Fibroblast of pulmonary artery (primary cell): ENCODE data around the gene MITF.
"Not testable (repeated sequence)": the region's sequence is repeated elsewhere in the genome, so short reads cannot be mapped to it uniquely, and the experiment has no call there.

Source experiments
- DNase-seq: peaks from one replicate; pipeline ENCODE4 v3.0.0-alpha.2; 2010; ENCODE audit warnings: low read depth
- H3K4me3 ChIP-seq: replicated peaks from 2 replicates; pipeline ENCODE4 v1.5.1; 2011; ENCODE audit warnings: low read depth, mild to moderate bottlenecking, control low read depth, low read length, moderate library complexity
- TF ChIP-seq, protein P1 (sequence below): IDR thresholded peaks from 2 replicates; pipeline ENCODE4 v1.5.1; 2011; ENCODE audit warnings: mild to moderate bottlenecking, control low read depth, low read length, inconsistent platforms; ENCODE audit errors: missing control alignments

MITF gene

DNA sequence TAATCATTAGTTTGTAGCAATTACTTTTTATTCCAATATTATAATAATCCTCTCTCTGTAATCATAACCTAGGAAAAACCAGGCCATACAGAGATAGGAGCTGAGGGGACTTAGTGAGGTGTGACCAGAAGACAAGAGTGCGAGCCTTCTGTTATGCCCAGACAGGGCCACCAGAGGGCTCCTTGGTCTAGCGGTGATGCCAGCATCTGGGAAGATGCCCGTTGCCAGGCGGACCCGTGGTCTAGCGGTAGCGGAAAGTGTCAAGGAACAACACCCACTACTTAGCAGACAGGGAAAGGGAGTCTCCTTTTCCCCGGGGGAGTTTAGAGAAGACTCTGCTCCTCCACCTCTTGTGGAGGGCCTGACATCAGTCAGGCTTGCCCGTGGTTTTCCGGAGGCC is 180.7 kb downstream of the MITF start:
- peak; percentile 2 for DNase-seq
- TF ChIP-seq, protein P1, sequence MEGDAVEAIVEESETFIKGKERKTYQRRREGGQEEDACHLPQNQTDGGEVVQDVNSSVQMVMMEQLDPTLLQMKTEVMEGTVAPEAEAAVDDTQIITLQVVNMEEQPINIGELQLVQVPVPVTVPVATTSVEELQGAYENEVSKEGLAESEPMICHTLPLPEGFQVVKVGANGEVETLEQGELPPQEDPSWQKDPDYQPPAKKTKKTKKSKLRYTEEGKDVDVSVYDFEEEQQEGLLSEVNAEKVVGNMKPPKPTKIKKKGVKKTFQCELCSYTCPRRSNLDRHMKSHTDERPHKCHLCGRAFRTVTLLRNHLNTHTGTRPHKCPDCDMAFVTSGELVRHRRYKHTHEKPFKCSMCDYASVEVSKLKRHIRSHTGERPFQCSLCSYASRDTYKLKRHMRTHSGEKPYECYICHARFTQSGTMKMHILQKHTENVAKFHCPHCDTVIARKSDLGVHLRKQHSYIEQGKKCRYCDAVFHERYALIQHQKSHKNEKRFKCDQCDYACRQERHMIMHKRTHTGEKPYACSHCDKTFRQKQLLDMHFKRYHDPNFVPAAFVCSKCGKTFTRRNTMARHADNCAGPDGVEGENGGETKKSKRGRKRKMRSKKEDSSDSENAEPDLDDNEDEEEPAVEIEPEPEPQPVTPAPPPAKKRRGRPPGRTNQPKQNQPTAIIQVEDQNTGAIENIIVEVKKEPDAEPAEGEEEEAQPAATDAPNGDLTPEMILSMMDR, result peak; percentile 42
- H3K4me3 ChIP-seq, result not testable (repeated sequence)

DNA sequence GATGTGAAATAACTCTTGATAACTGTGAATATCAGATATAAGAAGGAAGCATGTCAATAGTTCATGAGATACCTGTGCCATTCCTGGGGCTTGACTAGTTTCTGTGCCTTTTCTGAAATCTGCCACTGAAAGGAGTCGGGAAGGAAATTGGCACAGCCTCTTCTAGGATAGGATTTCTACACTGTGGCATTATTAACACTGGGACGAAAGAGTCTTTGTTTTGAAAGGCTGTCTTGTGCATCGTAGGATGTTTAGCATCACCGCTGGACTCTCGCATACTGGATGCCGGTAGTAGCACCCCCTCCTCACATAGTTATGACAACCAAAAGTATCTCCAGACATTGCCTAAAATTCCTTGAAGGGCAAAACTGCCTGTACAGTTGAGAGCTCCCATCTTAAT is 182.4 kb downstream of the MITF start:
- no peak overlapping the region for H3K4me3 ChIP-seq
- TF ChIP-seq, protein P1, result no peak
- DNase-seq, result no peak

DNA sequence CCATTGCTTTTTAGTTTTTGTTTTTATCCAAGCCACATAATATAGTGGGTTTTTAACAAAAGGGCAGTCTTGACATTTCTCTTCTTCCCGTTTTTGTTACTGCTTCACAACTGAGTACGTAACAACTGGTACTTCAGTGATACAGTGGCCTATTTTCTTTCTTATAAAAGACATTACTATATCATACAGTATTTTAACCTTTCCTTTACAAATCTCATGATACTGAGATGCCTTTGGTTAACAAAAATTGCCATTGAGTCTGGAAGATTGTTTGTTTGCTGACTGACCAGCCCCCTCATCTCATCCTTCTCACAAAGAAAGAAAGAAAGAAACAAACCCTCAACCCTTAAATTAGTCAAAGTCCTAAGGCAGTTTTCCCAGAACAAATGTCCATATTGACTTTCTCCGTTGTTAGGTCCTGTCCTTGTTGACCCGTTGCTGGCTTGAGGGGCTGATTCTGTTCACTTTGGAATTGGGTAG is 183.3 kb downstream of the MITF start:
- H3K4me3 ChIP-seq, result no peak overlapping the region
- TF ChIP-seq, protein P1, result no peak

DNA sequence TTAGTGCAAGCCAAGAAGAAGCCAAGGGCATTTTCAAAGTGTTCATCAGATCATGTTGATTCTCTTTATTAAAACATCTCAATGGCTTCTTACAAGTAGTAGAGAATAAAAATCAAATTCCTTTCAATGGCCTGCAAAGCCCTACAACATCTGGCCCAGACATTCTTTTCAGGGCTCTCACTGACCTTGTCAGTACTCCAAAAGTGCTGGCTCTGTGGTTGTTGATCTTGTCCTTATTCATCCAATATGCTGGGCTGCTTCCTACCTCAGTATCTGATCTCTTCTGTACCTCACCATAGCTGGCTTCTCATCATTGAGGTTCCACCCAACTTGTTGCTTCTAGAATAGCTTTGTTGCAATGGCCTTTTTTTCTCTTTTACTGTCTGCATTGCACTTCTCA is 186.2 kb downstream of the MITF start:
- TF ChIP-seq, protein P1, result no peak
- DNase-seq, result no peak
- no peak overlapping the region for H3K4me3 ChIP-seq

More for the DNA sequence above, 183.3 kb downstream of the MITF start:
- DNase-seq, result no peak

DNA sequence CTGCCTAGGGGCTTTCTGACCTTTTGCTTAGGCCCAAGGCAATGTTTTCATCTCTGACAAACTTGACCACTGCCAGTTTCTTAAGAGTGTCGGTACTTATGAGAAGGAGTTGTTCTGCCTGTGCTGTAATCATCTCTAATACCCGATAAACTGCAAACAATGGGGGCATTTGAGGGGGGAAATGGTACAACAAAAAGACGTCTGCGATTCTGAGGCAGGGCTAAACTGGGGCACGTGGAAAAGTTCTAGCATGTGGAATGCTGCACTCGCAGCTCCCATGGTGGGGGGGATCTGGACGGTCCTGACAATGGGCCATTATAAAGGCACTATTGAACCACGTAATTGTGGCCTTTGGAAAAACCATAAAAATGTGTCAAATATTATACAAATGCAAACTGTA is 187.1 kb downstream of the MITF start:
- no peak for DNase-seq

DNA sequence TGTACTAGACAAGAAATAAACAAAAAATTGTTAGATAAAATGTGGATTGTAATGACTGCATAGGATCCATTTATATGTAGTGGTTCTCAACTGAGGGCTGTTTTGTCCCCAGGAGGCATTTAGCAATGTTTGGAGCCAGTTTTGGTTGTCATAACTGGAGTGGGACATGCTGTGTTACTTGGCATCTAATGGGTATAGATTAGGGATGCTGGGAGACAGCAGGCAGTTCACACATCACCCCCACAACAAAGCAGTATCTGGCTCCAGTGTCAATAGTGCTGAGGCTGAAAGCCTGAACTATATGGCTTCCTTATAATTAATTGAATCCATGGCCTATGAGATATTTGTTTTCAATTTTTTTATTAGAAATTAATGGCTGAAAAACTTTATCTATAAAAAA is 188.3 kb downstream of the MITF start:
- H3K4me3 ChIP-seq, result no peak overlapping the region
- DNase-seq, result no peak
- TF ChIP-seq, protein P1, result no peak

More for the DNA sequence above, 187.1 kb downstream of the MITF start:
- TF ChIP-seq, protein P1, result no peak
- no peak overlapping the region for H3K4me3 ChIP-seq

DNA sequence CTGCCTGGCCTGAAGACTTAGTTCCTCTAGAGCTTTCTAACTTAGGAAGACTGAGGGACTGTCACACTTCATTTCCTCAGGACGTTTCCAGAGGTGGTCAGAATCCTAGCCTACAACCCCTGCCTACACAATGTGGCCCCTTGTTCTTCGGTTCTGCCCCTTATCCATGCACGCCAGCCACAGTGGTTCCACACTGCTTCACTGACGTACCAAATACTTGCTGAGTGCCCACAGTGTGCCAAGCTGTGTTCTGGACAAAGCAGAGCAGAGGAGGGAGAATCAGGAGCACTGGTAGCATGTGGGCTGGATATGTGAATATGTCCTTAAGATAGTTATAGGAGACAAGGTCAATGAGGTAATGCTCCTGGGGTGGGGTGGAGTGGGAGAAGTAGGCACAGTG is 189.8 kb downstream of the MITF start:
- TF ChIP-seq, protein P1, result no peak
- no peak for DNase-seq
- no peak overlapping the region for H3K4me3 ChIP-seq
